Activated naive CD8-positive, alpha-beta T cell treated with anti-CD3 and anti-CD28 coated beads, Interleukin-2, amount 10 ng/mL, durations not matched to agents 7 days and 5 days (primary cell): ENCODE results near the gene ETV6. TPM values are rescaled to one million over a fixed set of nuclear protein-coding genes. Genes with fewer than 3 reads are reported as not detected.
"Not testable (repeated sequence)": the region's sequence is repeated elsewhere in the genome, so short reads cannot be mapped to it uniquely, and the experiment has no call there.

Experiments
- ATAC-seq: fragments of 150-1000 bp; cut with Tn5 transposase; one replicate; pipeline ENCODE4 v1.10.0; 2021; ENCODE audit warnings: low read depth, moderate library complexity
- POLR2A ChIA-PET: fragments of 350-600 bp; sonication (Branson Sonifier 250); formaldehyde crosslinking; loops from one replicate; lab custom pipeline; 2021; ENCODE audit warnings: antibody characterized with exemption; lab: Charles Lee
- DNase-seq: peaks from one replicate; pipeline ENCODE4 v3.0.0; 2021
- H3K27ac Mint-ChIP-seq: one replicate; pipeline ENCODE4 v1.8.0; 2022; ENCODE audit warnings: mild to moderate bottlenecking, mixed read lengths
- H3K27me3 Mint-ChIP-seq: one replicate; pipeline ENCODE4 v1.8.0; 2022; ENCODE audit warnings: mild to moderate bottlenecking, moderate library complexity, mixed read lengths
- H3K36me3 Mint-ChIP-seq: one replicate; pipeline ENCODE4 v1.8.0; 2021; ENCODE audit warnings: mild to moderate bottlenecking, mixed read lengths
- H3K4me1 Mint-ChIP-seq: one replicate; pipeline ENCODE4 v1.8.0; 2021; ENCODE audit warnings: mixed read lengths
- H3K4me3 Mint-ChIP-seq: one replicate; pipeline ENCODE4 v1.8.0; 2022; ENCODE audit warnings: mild to moderate bottlenecking, moderate library complexity, mixed read lengths
- H3K9me3 Mint-ChIP-seq: one replicate; pipeline ENCODE4 v1.8.0; 2021; ENCODE audit warnings: mixed read lengths
- total RNA-seq, 2 experiments: library from RNA; stranded (reverse); gene quantifications; one replicate each; pipeline ENCODE4 v1.2.3, GENCODE V29; 2021

ETV6 gene
- total RNA-seq, result 10 to 100 TPM; 22.5 to 26.0 TPM

- ATAC-seq (peak; percentile 62), DNase-seq (peak; percentile 80)
- Mint-ChIP-seq H3K36me3 (no peaks in the 10 kb centered on the region), H3K4me1 (peaks cover 26% of the 10 kb centered on the region), H3K27ac (peak within 1 kb of the TSS; percentile 98), H3K4me3 (peak within 1 kb of the TSS; percentile 98), H3K9me3 (no peaks in the 10 kb centered on the region), H3K27me3 (no peaks in the 10 kb centered on the region)
- POLR2A ChIA-PET, result interaction anchor here (0.6 to 2.4 kb wide), 15 partner anchors 78 to 1076 kb away, joined by 3 to 28 read pairs (median 4); no protein-coding TSS in a partner anchor
These were observed at the start of gene ETV6 for GRCh38 chr12:11649413-11650285. TSS of gene ETV6 (plus strand) at chr12:11649674. CDS start at chr12:11650128, 454 bp downstream.

GRCh38 chr12:11600199-11600598, 49.3 kb upstream of the ETV6 start:
- Mint-ChIP-seq H3K4me1 (peaks cover 4% of the 10 kb centered on the region), H3K9me3 (no peaks in the 10 kb centered on the region), H3K27me3 (peaks cover 11% of the 10 kb centered on the region), H3K36me3 (no peaks in the 10 kb centered on the region), H3K27ac (no peak overlapping the region), H3K4me3 (no peak overlapping the region)
- ATAC-seq, result no peak
- no peak for DNase-seq
- POLR2A ChIA-PET, result no interaction called here

- Mint-ChIP-seq H3K36me3 (no peaks in the 10 kb centered on the region), H3K27me3 (peaks cover 11% of the 10 kb centered on the region), H3K4me3 (no peak overlapping the region), H3K4me1 (peaks cover 3% of the 10 kb centered on the region), H3K9me3 (no peaks in the 10 kb centered on the region), H3K27ac (no peak overlapping the region)
- DNase-seq (no peak), ATAC-seq (no peak)
- POLR2A ChIA-PET, result no interaction called here
These were observed 47.8 kb upstream of the ETV6 start for GRCh38 chr12:11601647-11602046.

- no peak for DNase-seq
- Mint-ChIP-seq H3K4me3 (no peak overlapping the region), H3K27ac (no peak overlapping the region), H3K9me3 (no peaks in the 10 kb centered on the region), H3K27me3 (peaks cover 9% of the 10 kb centered on the region), H3K4me1 (no peaks in the 10 kb centered on the region), H3K36me3 (no peaks in the 10 kb centered on the region)
- POLR2A ChIA-PET, result no interaction called here
- ATAC-seq, result no peak
These were observed 42.0 kb upstream of the ETV6 start for GRCh38 chr12:11607313-11608081.

GRCh38 chr12:11609045-11609444, 40.4 kb upstream of the ETV6 start:
- Mint-ChIP-seq H3K27ac (no peak overlapping the region), H3K9me3 (no peaks in the 10 kb centered on the region), H3K36me3 (no peaks in the 10 kb centered on the region), H3K27me3 (peaks cover 9% of the 10 kb centered on the region), H3K4me3 (no peak overlapping the region), H3K4me1 (no peaks in the 10 kb centered on the region)
- POLR2A ChIA-PET, result no interaction called here
- ATAC-seq, result no peak
- DNase-seq, result no peak

GRCh38 chr12:11615481-11615880, 34.0 kb upstream of the ETV6 start:
- no peaks in the 10 kb centered on the region for H3K9me3 Mint-ChIP-seq
- no peak overlapping the region for H3K27ac Mint-ChIP-seq
- H3K27me3 Mint-ChIP-seq, result peaks cover 4% of the 10 kb centered on the region
- no peak overlapping the region for H3K4me3 Mint-ChIP-seq
- DNase-seq (no peak), ATAC-seq (no peak)
- H3K4me1 Mint-ChIP-seq, result no peaks in the 10 kb centered on the region
- no peaks in the 10 kb centered on the region for H3K36me3 Mint-ChIP-seq
- POLR2A ChIA-PET, result no interaction called here

GRCh38 chr12:11618046-11618445, 31.4 kb upstream of the ETV6 start:
- H3K27ac Mint-ChIP-seq, result no peak overlapping the region
- POLR2A ChIA-PET, result no interaction called here
- ATAC-seq, result no peak

GRCh38 chr12:11621797-11622423, 27.6 kb upstream of the ETV6 start:
- DNase-seq (no peak), ATAC-seq (no peak)
- Mint-ChIP-seq H3K27me3 (peaks cover 11% of the 10 kb centered on the region), H3K4me3 (no peak overlapping the region), H3K9me3 (peaks cover 2% of the 10 kb centered on the region), H3K27ac (no peak overlapping the region), H3K4me1 (no peaks in the 10 kb centered on the region), H3K36me3 (peaks cover 1% of the 10 kb centered on the region)
- POLR2A ChIA-PET, result no interaction called here

More at GRCh38 chr12:11618046-11618445, 31.4 kb upstream of the ETV6 start:
- Mint-ChIP-seq H3K36me3 (no peaks in the 10 kb centered on the region), H3K4me1 (no peaks in the 10 kb centered on the region), H3K27me3 (peaks cover 4% of the 10 kb centered on the region), H3K4me3 (no peak overlapping the region), H3K9me3 (no peaks in the 10 kb centered on the region)
- DNase-seq, result no peak

GRCh38 chr12:11622876-11623281, 26.6 kb upstream of the ETV6 start:
- POLR2A ChIA-PET, result no interaction called here
- peaks cover 1% of the 10 kb centered on the region for H3K36me3 Mint-ChIP-seq
- no peak overlapping the region for H3K4me3 Mint-ChIP-seq
- H3K4me1 Mint-ChIP-seq, result no peaks in the 10 kb centered on the region
- peaks cover 9% of the 10 kb centered on the region for H3K27me3 Mint-ChIP-seq
- no peak overlapping the region for H3K27ac Mint-ChIP-seq
- no peak for ATAC-seq
- peaks cover 2% of the 10 kb centered on the region for H3K9me3 Mint-ChIP-seq
- DNase-seq, result no peak

GRCh38 chr12:11623382-11623781, 26.1 kb upstream of the ETV6 start:
- H3K9me3 Mint-ChIP-seq, result peaks cover 2% of the 10 kb centered on the region
- H3K27me3 Mint-ChIP-seq, result peaks cover 9% of the 10 kb centered on the region
- no peak for DNase-seq
- H3K4me1 Mint-ChIP-seq, result no peaks in the 10 kb centered on the region
- H3K27ac Mint-ChIP-seq, result no peak overlapping the region
- ATAC-seq, result no peak
- POLR2A ChIA-PET, result no interaction called here
- peaks cover 1% of the 10 kb centered on the region for H3K36me3 Mint-ChIP-seq
- H3K4me3 Mint-ChIP-seq, result no peak overlapping the region

- H3K9me3 Mint-ChIP-seq, result peaks cover 2% of the 10 kb centered on the region
- peaks cover 1% of the 10 kb centered on the region for H3K36me3 Mint-ChIP-seq
- POLR2A ChIA-PET, result no interaction called here
- no peak for DNase-seq
- no peak overlapping the region for H3K27ac Mint-ChIP-seq
- H3K4me1 Mint-ChIP-seq, result no peaks in the 10 kb centered on the region
- H3K27me3 Mint-ChIP-seq, result peaks cover 9% of the 10 kb centered on the region
- H3K4me3 Mint-ChIP-seq, result no peak overlapping the region
- ATAC-seq, result no peak
These were observed 25.4 kb upstream of the ETV6 start for GRCh38 chr12:11624116-11624515.

- not testable (repeated sequence) for H3K9me3 Mint-ChIP-seq
These were observed 21.8 kb upstream of the ETV6 start for GRCh38 chr12:11627709-11628108.

GRCh38 chr12:11628353-11628752, 21.1 kb upstream of the ETV6 start:
- Mint-ChIP-seq H3K27me3 (peaks cover 10% of the 10 kb centered on the region), H3K36me3 (peaks cover 1% of the 10 kb centered on the region), H3K27ac (no peak overlapping the region), H3K4me3 (no peak overlapping the region), H3K4me1 (no peaks in the 10 kb centered on the region), H3K9me3 (peaks cover 2% of the 10 kb centered on the region)
- DNase-seq (no peak), ATAC-seq (no peak)
- POLR2A ChIA-PET, result no interaction called here

More at GRCh38 chr12:11627709-11628108, 21.8 kb upstream of the ETV6 start:
- H3K4me3 Mint-ChIP-seq, DNase-seq, H3K4me1 Mint-ChIP-seq, ATAC-seq, H3K27ac Mint-ChIP-seq, POLR2A ChIA-PET, H3K36me3 Mint-ChIP-seq, H3K27me3 Mint-ChIP-seq: not testable (repeated sequence)
